ENCODE results near the gene COL25A1. TPM values are rescaled to one million over a fixed set of nuclear protein-coding genes. Genes with fewer than 3 reads are reported as not detected.

The COL25A1 gene
- total RNA-seq, 1 experiment from 2014 or later, result not detected

DNA sequence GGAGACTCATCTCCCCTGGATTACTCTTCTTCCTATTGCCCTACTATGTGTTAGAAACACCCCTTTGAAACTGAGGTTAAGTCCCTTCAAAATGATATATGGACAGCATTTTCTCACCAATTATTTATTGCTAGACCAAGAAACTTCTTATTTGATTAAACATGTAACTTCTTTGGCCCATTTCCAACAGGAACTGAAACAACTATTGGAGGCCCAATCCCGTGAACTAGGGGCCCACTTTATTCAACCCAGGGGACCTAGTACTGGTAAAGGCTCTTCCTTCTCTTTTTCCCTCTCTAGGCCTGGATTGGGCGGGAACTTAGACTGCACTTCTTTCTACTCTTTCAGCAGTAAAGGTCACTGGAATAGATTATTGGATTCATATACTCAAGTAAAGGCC is 16.7 kb upstream of the COL25A1 start (continued):
- TF ChIP-seq REST (IDR thresholded peaks at IDR 0.05; ENCODE audit: low read depth) (no peak), SP1 (IDR thresholded peaks at IDR 0.05; ENCODE audit: low read depth) (no peak), FOSL1 (IDR thresholded peaks at IDR 0.05; ENCODE audit: low read depth) (no peak)

DNA sequence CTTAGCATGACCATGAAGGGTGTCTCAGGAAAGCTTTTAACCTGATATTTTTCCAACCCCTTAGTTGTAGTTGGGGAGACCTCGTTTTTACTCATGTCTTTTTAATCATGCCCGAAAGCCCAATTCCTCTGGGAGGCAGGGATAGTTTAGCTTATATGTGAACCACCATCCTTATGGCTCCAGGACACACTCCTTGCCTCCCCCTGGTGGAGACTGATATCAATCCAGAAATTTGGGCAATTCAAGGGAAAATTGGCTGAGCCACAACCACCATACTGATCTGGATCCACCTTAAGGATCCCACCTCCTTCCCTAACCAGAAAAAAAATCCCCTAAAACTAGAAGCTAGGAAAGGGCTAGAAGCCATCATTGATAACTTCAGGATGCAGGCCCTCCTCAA is 13.4 kb upstream of the COL25A1 start:
- RAD21 ChIA-PET (ENCODE audit: low non-redundant PET in 1 of 2, low total read pairs in 2 of 2, uncharacterized antibody in 2 of 2, unreplicated experiment in 2 of 2), result interaction anchor here in 1 of 2 experiments (0.7 kb wide), 1 partner anchor 63 kb away, joined by 3 read pairs; no protein-coding TSS in a partner anchor

More for the DNA sequence above, 13.4 kb upstream of the COL25A1 start:
- Histone ChIP-seq H3K79me2 (ENCODE audit: insufficient read depth, low read length) (no peaks in the 10 kb centered on the region), H3K4me2 (ENCODE audit: low read length) (no peak overlapping the region), H4K20me1 (ENCODE audit: insufficient read depth) (no peaks in the 10 kb centered on the region), H3K36me3 (ENCODE audit: control insufficient read depth in 1 of 2, insufficient read depth in 2 of 2, low read length in 2 of 2) (no peaks in the 10 kb centered on the region), H3K4me3 (replicated peaks in 1 of 2; ENCODE audit: low read depth in 1 of 2, low read length in 2 of 2) (no peak overlapping the region), H2AFZ (ENCODE audit: low read depth, low read length, poor library complexity, severe bottlenecking) (no peak overlapping the region), H3K4me1 (ENCODE audit: control insufficient read depth in 1 of 2, insufficient read depth in 2 of 2, low read length in 2 of 2) (no peaks in the 10 kb centered on the region), H3K9ac (ENCODE audit: low read length) (no peak overlapping the region), H3K27me3 (ENCODE audit: insufficient read depth, low read length) (peaks cover 5% of the 10 kb centered on the region; the same call in 1 of the 2 replicates), H3K27ac (ENCODE audit: low read depth, low read length) (no peak overlapping the region), H3K9me3 (ENCODE audit: control insufficient read depth in 1 of 2, insufficient read depth in 1 of 2, low read depth in 1 of 2, low read length in 2 of 2) (no peaks in the 10 kb centered on the region), H3K9me2 (ENCODE audit: insufficient read depth) (no peaks in the 10 kb centered on the region)
- no TSS peak for BruUV-seq (replicated peaks)
- CTCF ChIA-PET, result interaction anchor here (1.0 to 1.6 kb wide), 3 partner anchors 9 to 22 kb away, joined by 3 read pairs; no protein-coding TSS in a partner anchor
- intact Hi-C loops (cut with micrococcal nuclease), result no loop called here
- POLR2A ChIA-PET, result no interaction called here
- ATAC-seq, result 0 out of 2 replicates have a peak, but pooled peaks have one; percentile 53
- no peak for DNase-seq (ENCODE audit: low read depth, low spot score)
- TF ChIP-seq SP1 (IDR thresholded peaks at IDR 0.05; ENCODE audit: low read depth), result no peak
- TF ChIP-seq CTCF (IDR thresholded peaks at IDR 0.05 in 2 of 3, conservative IDR thresholded peaks at IDR 0.05 in 1 of 3; ENCODE audit: borderline replicate concordance in 1 of 3, insufficient read depth in 1 of 3, low read depth in 2 of 3, low read length in 2 of 3), result peak in 2 of 3 experiments; percentile 42 to 46; a peak in 3 of 6 replicates
